Adrenal gland (tissue), 12 donors: ENCODE data around the gene DPYD. TPM values are rescaled to one million over a fixed set of nuclear protein-coding genes. Genes with fewer than 3 reads are reported as not detected.

Experiments
- DNase-seq, 7 donors: peaks; one replicate each; pipeline ENCODE4 v3.0.0-alpha.2; 2019 to 2020
- H3K27ac ChIP-seq, 5 donors: fragments of 200-600 bp; sonication (generic) in 4 of 5; 1 replicate in 3 of 5; 2 replicates in 2 of 5; pipeline versions ENCODE4 v1.5.1 to v1.8.0; 2016 to 2020; ENCODE audit warnings: mild to moderate bottlenecking in 1 of 5
- H3K27me3 ChIP-seq: fragments of 200-600 bp; 2 replicates; pipeline ENCODE4 v1.8.0; 2021
- H3K36me3 ChIP-seq, 2 donors: fragments of 200-600 bp; replicated peaks in 1 of 2; 1 replicate in 1 of 2; 2 replicates in 1 of 2; pipeline versions ENCODE4 v1.5.1 to v1.8.0; 2018 to 2022
- H3K4me1 ChIP-seq, 2 donors: fragments of 200-600 bp; replicated peaks in 1 of 2; 1 replicate in 1 of 2; 2 replicates in 1 of 2; pipeline versions ENCODE4 v1.5.1 to v1.8.0; 2018 to 2021
- H3K4me3 ChIP-seq, 4 donors: fragments of 200-600 bp; sonication (generic) in 3 of 4; one replicate each; pipeline ENCODE4 v1.5.1; 2016 to 2018
- H3K9me3 ChIP-seq, 3 donors: fragments of 200-600 bp; sonication (generic) in 1 of 3; replicated peaks in 1 of 3; 1 replicate in 2 of 3; 2 replicates in 1 of 3; pipeline versions ENCODE4 v1.5.1 to v1.8.0; 2016 to 2021
- POLR2A ChIP-seq, 2 donors: fragments of 450-650 bp; IDR thresholded peaks; one replicate each; pipeline ENCODE4 v1.6.1; 2017; ENCODE audit warnings: antibody characterized with exemption in 2 of 2, mild to moderate bottlenecking in 2 of 2, moderate library complexity in 1 of 2
- WGBS, 4 donors: extraction: QIAGEN DNeasy Blood & Tissue Kit in 2 of 4; methylation state at CpG; one replicate each; pipeline versions ENCODE4 v1.1.5 to v1.1.7; 2013 to 2017; 5-methylcytosine and 5-hydroxymethylcytosine counted together
- intact Hi-C, 2 donors: fragments of 100-400 bp; cut with DNase I; formaldehyde crosslinking; loops; one replicate each; pipeline versions ENCODE4 v1.14.1 to v1.15.0; 2022 to 2023
- polyA plus RNA-seq, 3 donors: library from polyadenylated mRNA; stranded (reverse); fragments of 200-250 nt in 2 of 3; fragments of 350-450 nt in 1 of 3; fragmentation: Illumina TruSeq in 1 of 3; extraction: RNeasy Lipid Tissue Mini Kit (QIAGEN cat#74804) in 1 of 3; gene quantifications; one replicate each; pipeline ENCODE4 v1.2.3, GENCODE V29; 2013 to 2014
- total RNA-seq, 9 donors: library from RNA; depleted of rRNA in 4 of 9; stranded (reverse); fragments of >200 nt in 4 of 9; fragments of 120-200 nt in 1 of 9; fragmentation: NEBNext Ultra II Directional in 1 of 9; extraction: Animal tissue kit (Norgen Biotek cat#: 25700) in 1 of 9; gene quantifications; one replicate each; pipeline versions ENCODE4 v1.1.0 to v1.2.4, GENCODE V29; 2013 to 2023
- TF ChIP-seq, protein P1 (sequence below), 6 experiments: fragments of 450-650 bp in 4 of 6; fragments of 200-600 bp in 2 of 6; sonication (generic) in 1 of 6; IDR thresholded peaks; 1 replicate in 5 of 6; 2 replicates in 1 of 6; pipeline versions ENCODE4 v1.5.1 to v1.8.0; 2016 to 2021; ENCODE audit warnings: antibody characterized with exemption in 6 of 6, mild to moderate bottlenecking in 2 of 6, moderate library complexity in 1 of 6
- donor health status: healthy with polysubstance abuse.
- donor health status: Bipolar disorder and iron deficiency.
- donor health status: DM: yes; HTN: yes; CAD: no.
- donor health status: DM: no; HTN: no; CAD: no.
- donor health status: DM: no; HTN: no; CAD: no.
- donor health status: DM: yes; HTN: yes; CAD: no.

The DPYD gene
- total and polyA plus RNA-seq, 12 donors: 6.6 to 73.1 (median 30.2) TPM

- no peaks in the 10 kb centered on the region for H3K27me3 ChIP-seq
- H3K9me3 ChIP-seq: peaks cover 0 to 14% (median 0%) of the 10 kb centered on the region in 3 donors
- WGBS, 4 donors: 96 to 100% (median 100%) methylated on average over 1 of the region's 1 CpG
- intact Hi-C loops: no loop called here
- no peak for DNase-seq
- H3K4me1 ChIP-seq: no peaks in the 10 kb centered on the region
- no peak overlapping the region for H3K27ac ChIP-seq
- H3K4me3 ChIP-seq: no peak overlapping the region
- H3K36me3 ChIP-seq: peaks cover 0 to 5% of the 10 kb centered on the region in 2 donors
- TF ChIP-seq POLR2A (IDR thresholded peaks at IDR 0.05): no peak
- TF ChIP-seq, protein P1, sequence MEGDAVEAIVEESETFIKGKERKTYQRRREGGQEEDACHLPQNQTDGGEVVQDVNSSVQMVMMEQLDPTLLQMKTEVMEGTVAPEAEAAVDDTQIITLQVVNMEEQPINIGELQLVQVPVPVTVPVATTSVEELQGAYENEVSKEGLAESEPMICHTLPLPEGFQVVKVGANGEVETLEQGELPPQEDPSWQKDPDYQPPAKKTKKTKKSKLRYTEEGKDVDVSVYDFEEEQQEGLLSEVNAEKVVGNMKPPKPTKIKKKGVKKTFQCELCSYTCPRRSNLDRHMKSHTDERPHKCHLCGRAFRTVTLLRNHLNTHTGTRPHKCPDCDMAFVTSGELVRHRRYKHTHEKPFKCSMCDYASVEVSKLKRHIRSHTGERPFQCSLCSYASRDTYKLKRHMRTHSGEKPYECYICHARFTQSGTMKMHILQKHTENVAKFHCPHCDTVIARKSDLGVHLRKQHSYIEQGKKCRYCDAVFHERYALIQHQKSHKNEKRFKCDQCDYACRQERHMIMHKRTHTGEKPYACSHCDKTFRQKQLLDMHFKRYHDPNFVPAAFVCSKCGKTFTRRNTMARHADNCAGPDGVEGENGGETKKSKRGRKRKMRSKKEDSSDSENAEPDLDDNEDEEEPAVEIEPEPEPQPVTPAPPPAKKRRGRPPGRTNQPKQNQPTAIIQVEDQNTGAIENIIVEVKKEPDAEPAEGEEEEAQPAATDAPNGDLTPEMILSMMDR (IDR thresholded peaks at IDR 0.05): no peak
Observed at GRCh38 chr1:97886199-97886598, 34.6 kb downstream of the DPYD start.

DNA sequence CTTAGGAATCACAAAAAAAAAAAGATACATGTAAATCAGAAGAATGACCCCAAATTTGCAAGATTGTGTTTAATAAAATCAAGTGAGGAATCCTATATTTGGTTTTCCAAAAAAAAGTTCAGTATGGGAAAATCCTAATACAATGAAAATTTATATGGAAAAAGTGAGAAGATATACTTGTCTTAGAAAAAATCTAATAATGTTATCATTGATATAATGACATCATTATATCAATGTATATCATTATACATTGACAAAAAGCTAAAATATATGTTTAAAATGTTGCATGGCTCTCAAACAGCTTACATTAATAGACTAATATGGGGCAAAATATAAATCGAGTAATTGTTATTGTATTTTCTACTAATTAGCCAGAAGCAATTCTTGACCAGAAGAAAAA lies 37.0 kb downstream of the DPYD start:
- intact Hi-C loops: no loop called here
- peaks cover 0 to 5% of the 10 kb centered on the region in 2 donors for H3K36me3 ChIP-seq
- no peaks in the 10 kb centered on the region for H3K9me3 ChIP-seq
- no peak overlapping the region for H3K27ac ChIP-seq
- TF ChIP-seq, protein P1 (IDR thresholded peaks at IDR 0.05): no peak
- no peak for TF ChIP-seq POLR2A (IDR thresholded peaks at IDR 0.05)
- H3K27me3 ChIP-seq: no peaks in the 10 kb centered on the region
- WGBS, 4 donors: 86 to 96% (median 94%) methylated on average over 1 of the region's 1 CpG
- no peaks in the 10 kb centered on the region for H3K4me1 ChIP-seq
- DNase-seq: no peak
- H3K4me3 ChIP-seq: no peak overlapping the region

DNA sequence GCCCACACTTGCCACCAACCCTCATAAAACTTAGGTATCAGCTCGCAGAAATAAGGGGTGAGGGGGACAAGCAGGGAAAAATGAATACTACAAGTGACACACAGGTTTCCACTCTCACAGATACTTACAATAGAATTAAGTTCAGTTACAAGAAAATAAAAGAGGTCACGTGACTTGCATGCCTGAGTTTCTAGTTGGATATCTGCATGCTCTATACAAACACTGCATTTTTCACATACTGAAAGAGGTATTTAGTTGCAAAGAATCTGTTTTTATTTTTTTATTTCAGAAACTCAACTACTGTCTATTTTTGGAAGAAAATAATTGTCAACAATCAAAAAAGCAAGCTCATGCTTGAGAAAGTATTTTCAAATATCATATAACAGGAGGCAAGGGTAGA lies 43.5 kb downstream of the DPYD start:
- Histone ChIP-seq H3K36me3 (no peaks in the 10 kb centered on the region), H3K4me1 (no peaks in the 10 kb centered on the region), H3K4me3 (no peak overlapping the region), H3K27ac (no peak overlapping the region), H3K27me3 (no peaks in the 10 kb centered on the region), H3K9me3 (no peaks in the 10 kb centered on the region)
- intact Hi-C loops: no loop called here
- TF ChIP-seq, protein P1 (IDR thresholded peaks at IDR 0.05): no peak
- no peak for TF ChIP-seq POLR2A (IDR thresholded peaks at IDR 0.05)
- no peak for DNase-seq
- WGBS, 4 donors: 87 to 94% (median 92%) methylated on average over 2 of the region's 2 CpGs

GRCh38 chr1:97875996-97876395 lies 44.8 kb downstream of the DPYD start:
- Histone ChIP-seq H3K4me1 (no peaks in the 10 kb centered on the region), H3K4me3 (no peak overlapping the region), H3K27me3 (no peaks in the 10 kb centered on the region), H3K36me3 (no peaks in the 10 kb centered on the region), H3K27ac (no peak overlapping the region), H3K9me3 (no peaks in the 10 kb centered on the region)
- DNase-seq: no peak
- intact Hi-C loops: no loop called here
- no peak for TF ChIP-seq POLR2A (IDR thresholded peaks at IDR 0.05)
- TF ChIP-seq, protein P1 (IDR thresholded peaks at IDR 0.05): no peak
- WGBS, 4 donors: 93 to 98% (median 95%) methylated on average over 3 of the region's 3 CpGs
